Activated CD4-positive, alpha-beta T cell treated with anti-CD3 and anti-CD28 coated beads for 24 hours (primary cell): Measurements from ENCODE around the gene EHF.
"Not testable (repeated sequence)": the region's sequence is repeated elsewhere in the genome, so short reads cannot be mapped to it uniquely, and the experiment has no call there.

Experiments
- DNase-seq, 2 donors: peaks; one replicate each; pipeline ENCODE4 v3.0.0-alpha.2; 2020; ENCODE audit warnings: low read depth in 2 of 2

The EHF gene

DNA sequence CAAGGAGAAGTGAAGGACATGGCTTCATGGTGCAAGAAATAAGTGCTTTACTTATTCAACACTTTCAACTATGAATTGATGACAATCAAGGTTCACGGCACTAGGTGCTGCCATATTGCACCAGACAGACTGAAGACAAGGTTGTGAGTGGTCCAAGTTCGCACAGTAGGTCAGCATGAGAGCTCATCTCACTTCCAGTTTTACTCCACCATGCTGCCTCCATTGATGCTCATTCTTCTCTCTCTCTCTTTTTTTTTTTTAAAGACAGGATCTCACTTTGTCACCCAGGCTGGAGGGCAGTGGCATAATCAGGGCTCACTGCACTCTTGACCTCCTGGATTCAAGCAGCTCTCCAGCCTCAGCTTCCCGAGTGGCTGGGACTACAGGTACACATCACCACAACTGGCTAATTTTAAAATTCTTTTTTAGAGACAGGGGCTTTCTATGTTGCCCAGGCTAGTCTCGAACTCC lies 47.7 kb downstream of the EHF start:
- DNase-seq: no peak

DNA sequence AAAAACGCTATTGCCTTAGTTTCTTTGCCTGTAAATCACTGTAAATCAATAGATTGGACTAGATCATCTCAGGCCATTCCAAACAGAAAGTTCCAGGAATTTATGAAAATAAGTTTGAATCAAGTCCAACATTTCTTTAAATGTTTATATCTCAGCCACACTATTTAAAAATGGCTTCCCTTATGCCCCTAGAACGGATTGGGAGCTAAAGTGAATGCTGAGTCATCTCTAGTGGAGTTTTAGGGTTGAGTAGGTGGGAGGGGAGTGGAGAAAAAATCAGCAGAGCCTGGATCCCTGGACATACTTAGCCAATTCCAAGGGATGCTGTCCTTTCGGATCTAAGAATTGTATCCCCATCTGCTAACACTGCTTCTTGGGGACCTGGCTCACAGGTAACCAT lies 48.6 kb downstream of the EHF start:
- no peak for DNase-seq

DNA sequence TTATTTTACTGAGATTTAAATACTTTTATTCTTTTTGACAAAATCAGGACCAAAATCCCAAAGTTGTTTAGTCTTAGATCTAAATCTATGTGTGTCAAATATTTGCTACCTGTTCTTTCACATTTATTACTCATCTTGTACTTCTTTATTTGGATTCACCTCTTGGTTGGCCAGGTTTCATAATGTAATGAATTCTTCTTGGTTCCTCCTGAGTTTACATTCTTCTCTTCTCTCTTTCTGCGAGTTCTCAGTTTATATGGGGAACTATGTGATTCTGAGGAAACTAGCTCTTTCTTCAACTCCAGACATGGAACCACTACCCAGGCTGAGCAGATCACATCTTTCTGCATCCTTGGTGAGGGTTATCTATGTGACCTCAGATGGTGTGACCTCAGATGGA lies 50.2 kb downstream of the EHF start:
- DNase-seq: no peak

DNA sequence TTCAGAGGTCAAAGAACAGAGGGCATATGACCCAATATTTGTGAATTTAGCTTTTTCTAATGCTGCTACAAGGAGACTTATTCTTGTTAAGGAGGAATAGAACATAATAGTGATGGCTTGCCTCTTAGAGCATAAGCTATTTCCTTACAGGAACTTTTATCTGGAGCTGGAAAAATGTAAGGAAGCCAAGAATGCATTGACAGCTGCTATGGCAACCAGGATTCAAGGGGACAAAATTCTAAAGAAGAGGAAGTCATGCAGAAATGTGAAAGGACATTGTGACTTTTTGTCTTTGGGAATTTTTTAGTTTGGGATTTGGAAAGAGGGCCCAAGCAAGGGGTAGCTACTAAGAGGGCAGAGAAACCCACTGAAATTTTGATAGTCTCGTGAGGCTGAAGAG lies 51.1 kb downstream of the EHF start:
- DNase-seq: no peak

DNA sequence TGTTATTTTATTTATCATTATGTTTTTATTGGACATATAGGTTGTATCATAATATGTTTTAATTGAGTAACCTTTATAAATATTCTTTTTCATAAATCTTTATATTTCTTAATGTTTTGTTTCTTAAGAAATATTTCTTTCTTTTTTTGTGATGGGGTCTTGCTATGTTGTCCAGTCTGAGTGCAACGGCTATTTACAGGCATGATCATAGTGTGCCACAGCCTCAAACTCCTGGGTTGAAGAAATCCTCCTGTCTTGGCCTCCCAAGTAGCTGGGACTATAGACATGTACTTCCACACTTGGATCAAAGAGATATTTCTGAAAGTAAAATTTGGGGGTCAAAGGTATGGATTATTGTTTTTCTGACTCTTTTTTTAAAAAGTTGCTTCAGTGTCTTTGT lies 53.1 kb downstream of the EHF start:
- no peak for DNase-seq

DNA sequence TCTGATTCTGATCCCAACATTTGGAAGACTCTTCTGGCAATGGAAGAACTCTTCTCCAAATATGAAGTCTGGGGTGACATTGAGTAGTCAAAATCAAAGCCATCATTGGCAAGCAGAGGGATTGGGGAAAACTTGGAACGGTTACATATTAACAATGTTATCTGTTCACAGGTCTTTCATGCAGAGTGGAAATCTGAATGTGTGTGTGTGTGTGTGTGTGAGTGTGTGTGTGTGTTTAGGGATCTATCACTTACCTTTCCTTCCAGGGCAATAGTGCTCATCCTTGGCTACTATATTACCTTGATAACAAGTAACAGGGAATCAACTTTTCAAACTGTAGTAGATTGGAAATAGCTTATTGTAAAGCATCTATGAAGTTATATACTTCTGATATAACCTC lies 55.3 kb downstream of the EHF start:
- DNase-seq: no peak

DNA sequence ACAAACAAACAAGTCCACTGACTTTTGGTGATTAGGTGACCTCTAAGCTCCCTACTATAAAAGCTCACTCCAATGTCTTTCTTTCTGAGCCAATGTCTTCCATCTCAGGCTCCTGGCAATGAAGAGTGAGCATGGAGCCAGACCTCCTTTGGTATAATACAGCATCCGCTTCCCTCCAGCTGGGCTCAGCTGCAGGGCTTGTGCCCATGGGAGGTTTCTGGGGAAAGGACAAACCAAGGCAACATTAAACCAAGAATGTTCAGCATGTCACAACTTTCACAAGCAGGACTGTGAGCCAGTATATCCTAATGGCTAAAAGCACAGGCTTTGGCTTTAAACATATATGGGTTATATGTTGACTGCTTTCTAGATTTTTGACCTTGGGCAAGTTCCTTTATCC lies 58.8 kb downstream of the EHF start:
- DNase-seq: no peak

DNA sequence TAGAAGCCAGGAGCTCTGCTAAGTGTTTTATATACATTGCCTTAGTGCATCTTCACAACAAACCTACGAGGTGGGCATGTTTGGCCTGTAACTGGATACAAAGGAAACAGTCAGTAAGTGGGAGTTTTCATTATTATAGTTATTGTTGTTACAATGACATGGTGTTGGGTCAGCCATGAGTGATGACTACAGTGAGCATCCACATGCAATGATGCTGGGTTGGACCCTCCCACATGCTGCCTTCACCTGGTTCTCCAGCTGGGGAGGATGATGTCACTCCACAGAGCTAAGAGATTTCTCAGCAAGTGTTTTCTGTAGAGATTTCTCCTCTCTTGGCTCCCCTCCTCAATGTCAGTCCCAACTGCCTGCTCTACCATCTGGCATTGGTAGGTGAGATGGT lies 59.3 kb downstream of the EHF start:
- no peak for DNase-seq

DNA sequence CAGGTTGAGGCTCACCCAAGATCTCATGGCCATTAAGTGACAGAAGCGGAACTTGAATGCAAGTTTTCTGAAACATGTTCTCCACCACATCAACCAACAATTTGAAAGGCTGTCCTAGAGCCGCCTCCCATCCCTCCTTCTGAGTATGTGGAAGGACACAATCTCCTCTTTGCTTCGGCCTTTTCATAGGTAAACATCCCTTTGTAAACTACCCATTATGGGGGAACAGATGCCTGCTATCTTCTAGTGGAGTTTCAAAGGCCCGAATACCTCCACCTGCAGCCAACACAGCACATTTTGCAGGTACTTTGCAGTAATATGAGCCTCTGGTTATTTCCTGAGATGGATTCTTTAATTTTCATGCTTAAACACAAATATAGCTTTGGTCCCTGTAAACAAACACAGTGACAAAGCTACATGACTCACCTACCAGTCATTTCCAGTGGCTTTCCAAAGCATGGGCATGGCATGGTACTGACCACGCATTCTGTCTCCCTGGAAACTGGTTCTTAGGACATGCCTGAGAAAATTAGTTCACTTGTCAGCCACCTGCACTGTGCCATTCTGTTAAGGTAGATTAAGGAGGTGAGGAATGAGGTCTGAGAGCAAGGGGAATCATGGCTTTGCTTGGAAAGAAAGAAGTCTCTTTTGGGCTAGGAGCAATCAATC lies 60.2 kb downstream of the EHF start:
- no peak for DNase-seq

DNA sequence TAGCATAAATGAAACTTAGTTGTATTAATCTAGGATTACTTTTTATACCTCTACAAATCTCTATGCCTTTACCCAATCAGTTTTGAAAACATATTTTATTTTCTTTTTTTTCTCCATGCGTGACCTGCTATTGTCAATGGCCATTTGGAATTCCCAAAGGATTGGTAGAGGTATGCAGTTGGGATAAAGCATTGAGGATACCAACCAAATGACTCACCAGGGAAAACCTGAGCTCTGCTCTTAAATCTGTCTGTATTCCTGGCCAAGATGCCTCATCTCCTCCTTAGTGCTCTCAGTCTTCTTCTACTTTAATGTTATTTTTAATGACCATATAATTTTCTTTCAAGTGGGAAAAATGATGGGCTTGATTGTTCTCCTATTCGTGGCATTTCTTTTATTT lies 61.9 kb downstream of the EHF start:
- DNase-seq: no peak

DNA sequence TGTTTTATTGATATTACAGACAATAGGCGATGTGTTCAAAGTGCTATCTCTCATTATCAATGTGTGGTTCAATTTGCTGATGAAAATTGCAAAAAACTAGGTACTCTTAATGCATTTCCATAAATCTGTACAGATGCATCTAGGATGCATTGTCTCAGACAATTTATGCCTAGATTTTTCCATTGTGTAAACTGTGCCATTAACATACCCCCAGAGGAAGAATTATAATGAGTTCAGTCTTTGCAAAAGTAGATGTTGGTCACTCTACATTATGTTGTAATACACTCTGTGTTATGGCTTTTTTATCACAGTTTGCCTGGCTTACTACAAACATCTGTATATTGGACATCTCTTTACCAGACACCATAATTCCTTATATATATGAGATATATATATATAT lies 62.5 kb downstream of the EHF start:
- DNase-seq: no peak

DNA sequence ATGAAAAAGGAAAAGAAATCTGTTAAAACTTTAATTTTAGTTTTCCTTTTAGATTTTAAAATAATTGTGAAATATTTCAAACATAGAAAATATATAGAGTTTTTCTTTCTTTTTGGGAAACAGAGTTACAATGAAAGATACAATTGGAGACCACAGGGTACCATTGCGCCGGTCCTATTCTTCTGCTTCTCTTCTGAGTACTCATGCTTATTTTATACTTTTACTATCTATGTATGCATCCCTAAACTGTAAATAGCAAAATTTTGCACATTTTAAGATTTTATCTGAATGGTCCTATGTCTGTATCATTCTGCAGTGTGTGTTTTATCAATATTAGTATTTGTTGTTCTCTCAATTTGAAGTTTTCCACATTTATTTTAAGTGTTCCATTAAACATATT lies 65.0 kb downstream of the EHF start:
- DNase-seq: no peak

DNA sequence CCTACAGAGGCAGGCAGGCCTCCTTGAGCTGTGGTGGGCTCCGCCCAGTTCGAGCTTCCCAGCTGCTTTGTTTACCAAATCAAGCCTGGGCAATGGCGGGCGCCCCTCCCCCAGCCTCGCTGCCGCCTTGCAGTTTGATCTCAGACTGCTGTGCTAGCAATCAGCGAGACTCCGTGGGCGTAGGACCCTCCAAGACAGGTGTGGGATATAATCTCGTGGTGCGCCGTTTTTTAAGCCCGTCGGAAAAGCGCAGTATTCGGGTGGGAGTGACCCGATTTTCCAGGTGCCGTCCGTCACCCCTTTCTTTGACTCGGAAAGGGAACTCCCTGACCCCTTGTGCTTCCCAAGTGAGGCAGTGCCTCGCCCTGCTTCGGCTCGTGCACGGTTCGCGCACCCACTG lies 71.4 kb downstream of the EHF start:
- DNase-seq: not testable (repeated sequence)

DNA sequence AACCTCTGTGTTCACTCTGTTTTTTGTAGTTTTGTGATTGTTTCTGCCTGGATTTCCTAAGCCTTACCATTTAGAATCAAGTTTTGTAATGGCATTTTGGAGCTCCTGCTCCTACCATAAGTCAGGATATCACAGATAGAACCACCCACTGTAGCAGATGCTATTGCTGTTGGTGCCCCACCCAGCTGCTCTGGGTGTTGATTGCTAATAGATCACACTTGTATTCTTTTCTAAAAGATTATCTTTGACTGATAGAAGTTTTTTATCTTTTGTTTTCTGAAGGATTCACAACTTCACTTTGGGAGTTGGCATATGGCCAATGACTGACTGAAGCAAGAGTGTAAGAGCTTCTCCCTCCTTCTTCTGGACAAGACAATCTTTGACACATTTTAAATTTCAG lies 76.0 kb downstream of the EHF start:
- DNase-seq: no peak

DNA sequence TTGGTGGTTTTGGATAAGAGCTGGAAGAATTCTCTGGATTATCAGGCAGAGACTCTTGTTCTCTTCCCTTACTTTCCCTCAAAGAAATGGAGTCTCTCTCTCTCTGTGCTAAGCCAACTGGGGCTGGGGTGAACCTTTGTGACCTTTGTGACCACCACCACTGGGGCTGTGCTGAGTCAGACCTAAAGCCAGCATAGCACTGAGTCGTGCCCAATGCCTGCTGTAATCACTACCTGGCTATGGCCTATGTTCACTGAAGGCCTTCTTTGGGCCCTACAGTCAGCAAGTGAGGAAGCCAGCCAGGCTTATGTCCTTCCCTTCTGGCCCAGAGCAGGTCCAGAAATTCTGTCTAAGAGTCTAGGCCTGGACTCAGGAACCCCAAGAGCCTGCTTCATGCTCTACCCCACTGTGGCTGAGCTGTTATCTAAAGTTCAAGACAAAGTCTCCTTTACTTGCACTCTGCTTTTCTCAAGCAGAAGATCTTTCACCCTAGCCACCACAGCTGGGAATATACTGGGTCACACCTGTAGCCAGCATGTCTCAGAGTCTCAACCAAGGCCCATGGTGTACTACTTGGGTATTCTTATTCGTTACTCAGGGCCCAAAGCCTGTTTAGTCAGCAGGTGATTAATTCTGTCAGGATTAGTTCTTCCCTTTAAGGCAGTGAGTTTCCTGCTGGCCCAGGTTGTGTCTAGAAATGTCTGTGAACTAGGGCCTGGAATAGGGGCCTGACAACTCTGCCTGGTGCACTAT lies 86.0 kb downstream of the EHF start:
- DNase-seq: no peak

DNA sequence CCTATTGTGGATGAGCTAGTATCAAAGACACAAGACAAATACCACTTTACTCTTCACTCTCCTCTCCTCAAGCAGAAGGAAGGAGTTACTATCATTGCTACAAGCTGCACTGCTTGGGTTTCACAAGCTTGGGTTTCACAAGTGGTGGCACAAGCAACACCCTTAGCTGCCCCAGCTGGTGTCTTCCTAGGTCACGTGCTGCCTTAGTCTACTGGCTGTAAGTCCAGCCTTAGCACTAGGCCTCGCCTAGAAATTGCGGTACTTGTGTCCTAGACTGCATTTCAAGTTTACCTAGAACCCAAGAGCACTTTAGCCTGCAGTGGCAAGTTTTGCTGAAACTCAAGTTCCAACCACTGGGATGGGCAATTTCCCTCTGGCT lies 86.6 kb downstream of the EHF start:
- no peak for DNase-seq
